ENCODE results near the gene LCN12. TPM values are rescaled to one million over a fixed set of nuclear protein-coding genes. Genes with fewer than 3 reads are reported as not detected.

Gene LCN12
- total RNA-seq, 1 experiment from 2014 or later: not detected

GRCh38 chr9:136956604-136957003, 4.5 kb downstream of the LCN12 start:
- H3K9me3 ChIP-seq (ENCODE audit: low read length): no peaks in the 10 kb centered on the region
- H3K27ac ChIP-seq (ENCODE audit: low read length): no peak overlapping the region
- no peak overlapping the region for H3K9ac ChIP-seq (ENCODE audit: low read length)
- no peak for DNase-seq
- H3K4me3 ChIP-seq (ENCODE audit: low read length): no peak overlapping the region
- H3K4me1 ChIP-seq (ENCODE audit: low read length): no peaks in the 10 kb centered on the region
- no peaks in the 10 kb centered on the region for H3K79me2 ChIP-seq (ENCODE audit: low read length)
- H3K4me2 ChIP-seq (ENCODE audit: low read depth, low read length, poor library complexity, severe bottlenecking): no peak overlapping the region
- H3K36me3 ChIP-seq (ENCODE audit: insufficient read depth, low read length): no peaks in the 10 kb centered on the region
- H4K20me1 ChIP-seq (ENCODE audit: insufficient read depth, low read depth, low read length): 0 out of 2 replicates have a peak, but pooled peaks cover 3% of the 10 kb centered on the region
- no peaks in the 10 kb centered on the region for H3K9me2 ChIP-seq (replicated peaks; ENCODE audit: insufficient read depth, low read length)
- H3K27me3 ChIP-seq (ENCODE audit: low read length): no peaks in the 10 kb centered on the region
- no peak overlapping the region for H2AFZ ChIP-seq (ENCODE audit: low read length)

- Histone ChIP-seq H3K36me3 (ENCODE audit: insufficient read depth, low read length) (no peaks in the 10 kb centered on the region), H3K9ac (ENCODE audit: low read length) (no peak overlapping the region), H3K4me3 (ENCODE audit: low read length) (no peak overlapping the region), H3K9me3 (ENCODE audit: low read length) (no peaks in the 10 kb centered on the region), H3K4me2 (ENCODE audit: low read depth, low read length, poor library complexity, severe bottlenecking) (no peak overlapping the region), H3K79me2 (ENCODE audit: low read length) (no peaks in the 10 kb centered on the region), H2AFZ (ENCODE audit: low read length) (no peak overlapping the region), H3K27me3 (ENCODE audit: low read length) (no peaks in the 10 kb centered on the region), H3K27ac (ENCODE audit: low read length) (no peak overlapping the region), H3K4me1 (ENCODE audit: low read length) (no peaks in the 10 kb centered on the region), H3K9me2 (replicated peaks; ENCODE audit: insufficient read depth, low read length) (no peaks in the 10 kb centered on the region), H4K20me1 (ENCODE audit: insufficient read depth, low read depth, low read length) (0 out of 2 replicates have a peak, but pooled peaks cover 3% of the 10 kb centered on the region)
- no peak for DNase-seq
These were observed 5.4 kb downstream of the LCN12 start for GRCh38 chr9:136957461-136957860.

- Histone ChIP-seq H3K9me2 (replicated peaks; ENCODE audit: insufficient read depth, low read length) (no peaks in the 10 kb centered on the region), H3K9me3 (ENCODE audit: low read length) (no peaks in the 10 kb centered on the region), H3K9ac (ENCODE audit: low read length) (no peak overlapping the region), H3K27ac (ENCODE audit: low read length) (no peak overlapping the region), H3K27me3 (ENCODE audit: low read length) (no peaks in the 10 kb centered on the region), H4K20me1 (ENCODE audit: insufficient read depth, low read depth, low read length) (0 out of 2 replicates have a peak, but pooled peaks cover 3% of the 10 kb centered on the region), H3K4me2 (ENCODE audit: low read depth, low read length, poor library complexity, severe bottlenecking) (no peak overlapping the region), H2AFZ (ENCODE audit: low read length) (no peak overlapping the region), H3K4me1 (ENCODE audit: low read length) (no peaks in the 10 kb centered on the region), H3K79me2 (ENCODE audit: low read length) (no peaks in the 10 kb centered on the region), H3K36me3 (ENCODE audit: insufficient read depth, low read length) (no peaks in the 10 kb centered on the region), H3K4me3 (ENCODE audit: low read length) (no peak overlapping the region)
- no peak for DNase-seq
These were observed 5.8 kb downstream of the LCN12 start for GRCh38 chr9:136957901-136958300.

GRCh38 chr9:136958473-136958872, 6.4 kb downstream of the LCN12 start:
- Histone ChIP-seq H2AFZ (ENCODE audit: low read length) (no peak overlapping the region), H3K27me3 (ENCODE audit: low read length) (no peaks in the 10 kb centered on the region), H3K4me3 (ENCODE audit: low read length) (no peak overlapping the region), H3K9me3 (ENCODE audit: low read length) (no peaks in the 10 kb centered on the region), H3K9me2 (replicated peaks; ENCODE audit: insufficient read depth, low read length) (no peaks in the 10 kb centered on the region), H3K4me2 (ENCODE audit: low read depth, low read length, poor library complexity, severe bottlenecking) (no peak overlapping the region), H3K9ac (ENCODE audit: low read length) (no peak overlapping the region), H3K27ac (ENCODE audit: low read length) (no peak overlapping the region), H3K79me2 (ENCODE audit: low read length) (no peaks in the 10 kb centered on the region), H3K36me3 (ENCODE audit: insufficient read depth, low read length) (no peaks in the 10 kb centered on the region), H3K4me1 (ENCODE audit: low read length) (no peaks in the 10 kb centered on the region), H4K20me1 (ENCODE audit: insufficient read depth, low read depth, low read length) (0 out of 2 replicates have a peak, but pooled peaks cover 3% of the 10 kb centered on the region)
- no peak for DNase-seq

DNA sequence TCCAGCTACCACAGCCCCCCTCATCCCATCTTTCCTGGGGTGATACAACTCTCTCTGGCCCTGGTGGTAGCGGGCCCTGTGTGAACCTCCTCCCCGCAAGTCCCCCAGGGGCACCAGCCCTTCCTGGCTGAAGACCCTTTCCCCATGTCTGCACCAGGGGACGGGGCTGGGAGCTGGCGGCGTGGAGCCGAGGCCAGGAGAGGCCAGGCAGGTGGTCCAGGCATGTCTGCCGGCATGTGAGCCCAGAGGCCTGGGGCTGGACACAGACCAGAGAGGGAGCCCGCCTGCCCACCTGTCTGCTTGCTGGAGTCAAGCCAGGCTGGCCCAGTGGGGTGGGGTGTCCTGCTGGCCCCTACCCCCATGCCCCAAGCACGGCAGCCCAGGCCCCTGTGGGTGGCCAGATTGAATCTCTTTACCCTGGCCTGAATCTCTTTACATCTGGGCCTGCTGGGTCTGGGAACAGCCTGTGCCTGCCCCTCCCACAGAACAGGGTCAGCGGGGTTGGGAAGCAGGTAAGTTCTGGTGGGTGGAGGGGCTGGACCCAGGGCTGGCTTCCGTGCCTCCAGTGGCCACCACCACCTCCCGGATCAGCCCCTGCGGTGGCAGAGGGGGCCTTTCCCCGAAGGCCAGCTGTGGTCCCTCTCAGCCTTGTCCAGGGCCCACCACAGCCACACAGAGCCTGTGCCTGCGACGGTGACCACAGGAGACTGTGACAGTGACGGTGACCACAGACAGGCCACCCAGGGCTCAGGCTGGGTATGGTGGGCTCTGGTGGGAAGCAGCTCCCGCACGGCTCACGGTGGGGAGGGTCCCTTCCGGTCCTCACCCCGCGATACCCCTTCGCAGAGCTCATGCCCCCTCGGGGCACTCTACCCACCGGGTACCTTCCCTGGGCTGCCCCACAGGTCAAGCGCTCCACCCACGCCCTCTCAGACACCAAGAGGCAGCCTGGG, 7.1 kb downstream of the LCN12 start:
- Histone ChIP-seq H3K9ac (ENCODE audit: low read length) (no peak overlapping the region), H2AFZ (ENCODE audit: low read length) (no peak overlapping the region), H3K4me3 (ENCODE audit: low read length) (no peak overlapping the region), H3K4me1 (ENCODE audit: low read length) (no peaks in the 10 kb centered on the region), H4K20me1 (ENCODE audit: insufficient read depth, low read depth, low read length) (0 out of 2 replicates have a peak, but pooled peaks cover 3% of the 10 kb centered on the region), H3K79me2 (ENCODE audit: low read length) (no peaks in the 10 kb centered on the region), H3K9me3 (ENCODE audit: low read length) (no peaks in the 10 kb centered on the region), H3K9me2 (replicated peaks; ENCODE audit: insufficient read depth, low read length) (no peaks in the 10 kb centered on the region), H3K27me3 (ENCODE audit: low read length) (no peaks in the 10 kb centered on the region), H3K27ac (ENCODE audit: low read length) (no peak overlapping the region), H3K36me3 (ENCODE audit: insufficient read depth, low read length) (no peaks in the 10 kb centered on the region), H3K4me2 (ENCODE audit: low read depth, low read length, poor library complexity, severe bottlenecking) (no peak overlapping the region)
- no peak for DNase-seq

DNA sequence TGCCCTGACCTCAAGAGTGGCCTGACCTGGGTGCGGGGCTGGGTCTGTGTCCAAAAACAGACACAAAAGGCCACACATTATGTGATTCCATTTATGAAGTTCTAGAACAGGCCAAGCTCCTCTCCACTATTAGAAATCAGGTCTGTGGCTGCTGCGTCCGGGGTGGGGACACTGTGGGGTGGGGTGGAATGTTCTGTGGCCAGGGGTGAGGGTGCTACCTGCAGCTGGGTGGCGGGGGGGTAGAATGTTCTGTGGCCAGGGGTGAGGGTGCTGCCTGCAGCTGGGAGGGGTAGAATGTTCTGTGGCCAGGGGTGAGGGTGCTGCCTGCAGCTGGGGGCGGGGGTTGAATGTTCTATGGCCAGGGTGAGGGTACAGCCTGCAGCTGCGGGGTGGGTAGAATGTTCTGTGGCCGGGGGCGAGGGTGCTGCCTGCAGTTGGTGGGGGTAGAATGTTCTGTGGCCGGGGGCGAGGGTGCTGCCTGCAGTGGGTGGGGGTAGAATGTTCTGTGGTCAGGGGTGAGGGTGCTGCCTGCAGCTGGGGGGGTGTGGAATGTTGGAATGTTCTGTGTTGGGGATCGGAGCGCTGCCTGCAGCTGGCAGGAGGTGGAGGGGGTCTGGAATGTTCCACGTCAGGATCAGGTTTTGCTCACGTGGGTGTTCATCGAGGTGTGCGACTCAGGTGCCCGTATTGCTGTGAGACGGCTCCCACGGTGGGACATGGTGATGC, 8.3 kb downstream of the LCN12 start:
- Histone ChIP-seq H2AFZ (ENCODE audit: low read length) (no peak overlapping the region), H3K4me2 (ENCODE audit: low read depth, low read length, poor library complexity, severe bottlenecking) (no peak overlapping the region), H4K20me1 (ENCODE audit: insufficient read depth, low read depth, low read length) (0 out of 2 replicates have a peak, but pooled peaks cover 3% of the 10 kb centered on the region), H3K4me3 (ENCODE audit: low read length) (no peak overlapping the region), H3K9ac (ENCODE audit: low read length) (no peak overlapping the region), H3K27ac (ENCODE audit: low read length) (no peak overlapping the region), H3K4me1 (ENCODE audit: low read length) (no peaks in the 10 kb centered on the region), H3K79me2 (ENCODE audit: low read length) (no peaks in the 10 kb centered on the region), H3K27me3 (ENCODE audit: low read length) (no peaks in the 10 kb centered on the region), H3K9me3 (ENCODE audit: low read length) (no peaks in the 10 kb centered on the region), H3K36me3 (ENCODE audit: insufficient read depth, low read length) (no peaks in the 10 kb centered on the region), H3K9me2 (replicated peaks; ENCODE audit: insufficient read depth, low read length) (no peaks in the 10 kb centered on the region)
- DNase-seq: no peak

DNA sequence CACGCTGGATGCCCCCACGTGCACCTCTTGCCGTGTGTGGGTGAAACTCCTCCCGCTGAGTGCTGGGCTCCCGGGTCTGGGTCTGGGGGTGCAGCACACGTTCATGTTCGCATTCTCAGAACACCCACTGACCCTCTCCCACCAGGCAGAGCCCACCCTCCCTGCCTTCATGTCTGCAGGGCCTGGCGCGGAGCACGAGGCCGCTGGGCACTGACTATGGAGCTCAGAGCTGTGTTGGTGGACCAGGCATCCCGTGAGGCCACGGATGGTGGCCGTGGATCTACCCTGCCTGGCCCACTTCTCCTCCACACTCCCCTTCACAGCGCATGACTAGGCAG, 8.8 kb downstream of the LCN12 start:
- Histone ChIP-seq H3K27ac (ENCODE audit: low read length) (no peak overlapping the region), H3K4me2 (ENCODE audit: low read depth, low read length, poor library complexity, severe bottlenecking) (no peak overlapping the region), H3K4me1 (ENCODE audit: low read length) (no peaks in the 10 kb centered on the region)

More for the DNA sequence above, 8.8 kb downstream of the LCN12 start:
- Histone ChIP-seq H4K20me1 (ENCODE audit: insufficient read depth, low read depth, low read length) (0 out of 2 replicates have a peak, but pooled peaks cover 3% of the 10 kb centered on the region), H3K27me3 (ENCODE audit: low read length) (no peaks in the 10 kb centered on the region), H3K9me2 (replicated peaks; ENCODE audit: insufficient read depth, low read length) (no peaks in the 10 kb centered on the region), H3K9me3 (ENCODE audit: low read length) (no peaks in the 10 kb centered on the region), H3K9ac (ENCODE audit: low read length) (no peak overlapping the region), H3K79me2 (ENCODE audit: low read length) (no peaks in the 10 kb centered on the region), H3K4me3 (ENCODE audit: low read length) (no peak overlapping the region), H3K36me3 (ENCODE audit: insufficient read depth, low read length) (no peaks in the 10 kb centered on the region), H2AFZ (ENCODE audit: low read length) (no peak overlapping the region)
- DNase-seq: no peak

Data from Karpas-422 (cell line).